GM18909 (cell line): ENCODE results near the gene AKAIN1.

ENCODE experiments used
- ATAC-seq: cut with Tn5 transposase; IDR thresholded peaks from one replicate; pipeline ENCODE4 v1.9.1; 2021; ENCODE audit warnings: mild to moderate bottlenecking; ENCODE audit not compliant: unreplicated experiment, poor library complexity

The AKAIN1 gene

GRCh38 chr18:5164903-5165302, 32.2 kb downstream of the AKAIN1 start:
- no peak for ATAC-seq

GRCh38 chr18:5162111-5162510, 34.9 kb downstream of the AKAIN1 start:
- ATAC-seq, result no peak

GRCh38 chr18:5159080-5159479, 38.0 kb downstream of the AKAIN1 start:
- ATAC-seq, result no peak

GRCh38 chr18:5158587-5158986, 38.5 kb downstream of the AKAIN1 start:
- ATAC-seq, result no peak

- no peak for ATAC-seq
These were observed 38.9 kb downstream of the AKAIN1 start for GRCh38 chr18:5158172-5158571.

DNA sequence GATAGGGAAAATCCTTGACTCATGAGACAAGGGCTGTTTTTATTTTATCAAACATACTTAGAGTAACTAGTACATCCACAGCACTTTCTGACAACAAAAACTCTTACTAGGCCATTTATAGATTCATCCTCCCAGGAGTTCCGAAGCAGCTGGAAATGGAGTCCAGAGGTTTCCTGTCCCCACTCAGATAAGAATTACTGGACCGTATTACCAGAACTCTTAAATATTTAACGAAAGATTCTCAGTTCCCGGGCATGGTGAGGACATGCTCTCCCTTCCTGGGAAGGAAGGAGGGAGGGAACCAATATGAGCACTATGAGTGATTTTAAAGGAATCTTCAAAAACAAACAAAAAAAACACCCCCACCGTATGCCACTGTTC, 41.2 kb downstream of the AKAIN1 start:
- ATAC-seq, result no peak

DNA sequence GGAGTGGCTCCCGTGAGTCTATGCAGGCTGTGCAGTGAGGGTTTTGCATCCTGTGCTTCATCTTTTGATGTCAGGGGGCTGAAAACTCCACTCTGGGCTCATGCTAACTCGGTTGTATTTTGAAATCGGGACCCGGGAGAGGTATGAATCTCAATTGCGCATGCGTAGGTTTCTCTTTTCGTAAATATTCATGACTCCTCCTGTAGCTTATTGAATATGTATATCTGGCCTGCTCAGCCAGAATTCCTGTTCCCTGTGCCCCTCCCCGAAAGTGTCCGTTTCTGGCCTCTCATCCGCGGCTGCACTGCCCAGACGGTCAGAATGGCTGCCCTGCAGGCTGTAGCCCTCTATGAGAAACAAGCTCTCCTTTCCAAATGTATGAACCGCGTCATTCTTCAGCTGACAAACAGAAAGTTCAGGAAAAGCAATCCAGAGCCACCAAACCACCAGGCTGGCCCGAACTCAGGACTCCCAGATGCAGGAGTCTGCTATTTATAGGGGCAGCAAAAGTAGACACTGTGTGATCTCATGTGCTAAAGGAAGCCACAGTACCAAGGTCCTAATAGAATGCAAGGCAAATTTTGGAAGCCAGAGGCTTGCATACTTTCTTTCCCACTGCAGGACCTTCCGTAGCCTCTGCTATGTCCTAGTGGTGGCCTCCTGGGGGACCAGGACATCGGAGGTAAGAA, 41.7 kb downstream of the AKAIN1 start:
- no peak for ATAC-seq

DNA sequence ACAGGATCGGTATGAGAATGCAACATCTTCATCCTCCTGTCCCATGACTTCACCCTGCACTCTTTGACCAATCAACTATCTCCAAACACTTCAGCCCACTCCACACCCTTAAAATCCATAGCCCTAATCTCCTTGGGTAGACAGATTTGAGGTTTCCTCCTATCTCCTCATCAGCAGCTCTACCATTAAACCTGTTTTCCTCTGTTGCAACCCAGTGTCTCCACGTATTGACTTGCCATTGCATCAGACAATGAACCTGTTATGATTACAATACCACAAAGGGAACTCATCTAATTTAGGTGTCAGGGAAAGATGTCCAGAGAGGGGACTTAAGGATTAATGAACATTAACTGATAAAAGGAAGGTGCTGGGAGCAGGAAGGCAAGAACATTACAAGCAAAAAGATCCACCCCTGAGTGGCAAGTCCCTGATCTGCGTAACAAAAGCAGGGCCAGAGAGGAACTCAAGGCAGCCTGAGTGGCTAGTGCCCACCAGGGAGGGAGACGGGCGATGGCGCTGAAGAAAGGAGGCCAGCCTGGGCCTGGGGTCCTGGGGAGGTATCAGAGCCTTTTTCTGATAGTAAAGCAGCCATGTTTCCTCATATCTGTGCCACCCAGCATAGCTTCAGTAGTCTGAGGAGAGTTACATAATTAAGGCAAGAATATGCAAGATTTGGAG, 44.6 kb downstream of the AKAIN1 start:
- ATAC-seq, result no peak

- ATAC-seq, result no peak
These were observed 46.2 kb downstream of the AKAIN1 start for GRCh38 chr18:5150894-5151293.

GRCh38 chr18:5146093-5146492, 51.0 kb downstream of the AKAIN1 start:
- ATAC-seq, result no peak

DNA sequence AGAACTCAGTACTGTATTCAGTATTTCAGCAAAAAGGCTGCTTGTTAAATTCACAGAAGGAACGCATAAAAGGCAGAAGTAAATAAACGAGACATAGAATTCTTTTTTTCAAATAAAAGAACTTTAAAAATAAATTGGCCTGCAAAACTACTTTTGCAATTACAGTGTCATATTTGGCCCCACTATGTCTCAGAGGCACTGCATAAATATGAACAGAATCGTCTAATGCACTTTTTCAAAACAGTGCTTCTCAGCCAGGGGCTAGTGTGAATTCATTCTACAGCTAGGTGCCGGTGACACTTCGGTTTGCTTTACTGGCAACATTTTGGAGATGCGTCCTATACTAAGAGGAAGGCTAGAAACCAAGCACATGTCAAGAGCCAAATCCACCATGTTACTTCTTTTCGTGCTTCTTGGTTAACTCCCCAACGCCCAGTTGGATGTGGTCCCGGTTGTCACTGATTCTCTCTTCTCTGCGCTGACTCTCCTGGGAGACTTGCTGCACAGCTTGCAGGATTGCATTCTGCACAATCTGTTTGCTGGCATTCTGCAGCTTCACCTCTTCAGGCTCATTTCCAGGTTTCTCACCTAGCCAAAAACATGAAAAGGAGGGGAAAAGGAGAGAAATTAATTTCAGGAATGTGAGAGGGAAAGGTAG, 51.8 kb downstream of the AKAIN1 start:
- ATAC-seq, result no peak

DNA sequence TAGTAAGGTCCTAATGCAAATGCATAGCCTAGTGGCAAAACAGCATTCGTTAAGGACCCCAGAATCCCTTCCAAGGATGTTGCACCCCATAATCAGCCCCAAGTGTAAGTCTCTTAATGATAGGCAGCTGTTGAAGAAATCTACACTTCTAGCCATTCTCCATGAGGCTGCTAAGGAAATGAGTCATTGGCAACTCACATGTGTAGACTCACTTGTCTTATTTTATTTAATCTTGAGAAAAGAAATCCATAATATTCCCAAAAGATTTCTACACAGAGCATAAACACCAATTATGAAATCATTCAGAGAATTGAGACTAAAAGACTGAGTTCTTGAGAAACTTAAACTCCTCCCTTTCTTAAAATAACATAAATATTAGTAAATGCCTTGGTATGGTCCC, 52.4 kb downstream of the AKAIN1 start:
- no peak for ATAC-seq

DNA sequence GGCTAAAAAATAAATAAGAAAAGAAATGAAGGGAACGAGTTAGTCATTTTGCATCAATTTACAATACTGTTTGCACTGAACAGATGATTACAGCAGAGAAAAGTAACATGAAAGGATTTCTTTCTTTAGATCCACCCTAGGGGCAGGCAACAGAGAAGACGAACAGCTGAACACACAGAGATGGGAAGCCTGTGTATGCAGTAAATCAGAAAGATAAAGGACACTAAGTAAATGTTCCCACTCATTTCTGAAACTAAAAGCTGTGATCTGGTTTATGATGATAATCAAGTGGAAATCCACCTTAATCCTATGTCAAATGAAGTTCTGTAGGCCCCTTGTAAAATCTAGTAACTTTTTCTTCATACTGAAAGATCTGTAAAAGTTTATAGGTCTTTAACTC, 54.2 kb downstream of the AKAIN1 start:
- no peak for ATAC-seq

DNA sequence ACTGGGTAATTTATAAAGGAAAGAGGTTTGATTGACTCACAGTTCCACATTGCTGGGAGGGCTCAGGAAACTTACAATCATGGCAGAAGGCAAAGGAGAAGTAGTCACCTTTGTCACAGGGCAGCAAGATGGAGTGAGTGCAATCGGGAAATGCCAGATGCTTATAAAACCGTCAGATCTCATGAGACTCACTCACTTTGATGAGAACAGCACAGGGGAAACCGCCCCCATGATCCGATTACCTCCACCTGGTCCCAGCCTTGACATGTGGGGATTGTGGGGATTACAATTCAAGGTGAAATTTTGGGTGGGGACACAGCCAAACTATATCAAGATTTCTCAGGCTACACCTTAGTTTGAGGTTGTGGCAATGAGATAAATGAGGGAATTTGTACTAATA, 54.9 kb downstream of the AKAIN1 start:
- ATAC-seq, result no peak

GRCh38 chr18:5137261-5137660, 59.8 kb downstream of the AKAIN1 start:
- ATAC-seq, result no peak

- ATAC-seq, result no peak
These were observed 64.1 kb downstream of the AKAIN1 start for GRCh38 chr18:5132987-5133386.

- ATAC-seq, result no peak
These were observed 74.8 kb downstream of the AKAIN1 start for GRCh38 chr18:5122272-5122671.

DNA sequence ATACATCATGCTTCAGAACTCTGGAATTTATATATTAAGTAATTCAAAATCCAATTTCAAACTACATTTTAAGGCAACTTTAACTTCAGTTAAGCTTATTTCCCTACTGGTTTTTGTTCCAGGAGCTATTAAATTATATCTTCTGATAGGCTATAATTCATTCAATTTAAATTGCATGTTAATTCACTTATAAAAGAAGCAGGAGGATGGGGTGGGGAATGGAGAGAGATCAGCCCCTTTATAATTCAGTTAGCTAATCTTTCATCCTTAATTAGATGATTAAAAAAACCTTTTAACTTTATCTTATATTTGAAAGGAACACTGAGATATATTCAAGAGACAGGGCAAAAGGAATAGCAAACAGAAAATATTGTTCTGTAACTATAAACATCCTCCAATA, 86.8 kb downstream of the AKAIN1 start:
- ATAC-seq, result no peak

DNA sequence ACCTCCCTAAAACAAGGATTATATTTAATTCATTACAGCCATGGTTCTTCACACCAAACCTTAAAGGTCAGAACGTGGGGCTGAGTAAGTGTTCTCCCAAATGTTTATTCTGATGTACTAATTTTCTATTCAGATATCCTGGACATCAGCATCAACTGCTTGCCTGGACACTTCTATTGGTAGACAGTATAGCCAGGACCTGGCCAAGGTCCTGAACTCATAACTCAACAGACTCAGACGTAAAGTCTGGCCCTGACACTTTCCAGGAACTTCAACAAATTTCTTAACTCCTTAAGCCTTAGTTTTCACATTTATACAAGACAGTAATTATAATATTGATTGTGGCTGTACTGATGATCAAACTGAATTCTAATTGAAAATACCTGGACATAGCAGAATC, 89.1 kb downstream of the AKAIN1 start:
- ATAC-seq, result no peak

DNA sequence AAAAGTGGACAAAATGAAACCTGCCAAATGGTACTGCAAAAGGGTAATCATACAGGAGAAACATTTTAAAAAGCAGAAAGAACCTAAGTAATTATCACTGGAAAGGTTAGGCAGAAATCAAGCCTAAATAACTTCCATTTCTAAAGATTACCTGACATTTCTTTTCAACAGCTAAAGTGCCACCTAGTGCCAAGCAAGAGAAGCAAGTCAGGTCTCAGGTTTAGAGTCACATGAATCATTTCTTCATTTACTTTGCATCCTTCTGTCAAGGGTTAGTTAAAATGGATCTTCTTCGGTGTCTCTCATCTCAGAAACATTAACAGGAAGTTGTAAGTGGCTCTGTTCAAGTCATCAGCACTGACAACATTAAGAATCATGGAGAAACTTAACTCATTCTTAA, 90.3 kb downstream of the AKAIN1 start:
- no peak for ATAC-seq

- ATAC-seq, result no peak
These were observed 92.8 kb downstream of the AKAIN1 start for GRCh38 chr18:5104246-5104645.

GRCh38 chr18:5103693-5104092, 93.4 kb downstream of the AKAIN1 start:
- no peak for ATAC-seq
